Parathyroid adenoma (tissue), 2 donors: ENCODE data around the gene SFTPD.
A peak's percentile ranks its signal among the peaks of the same experiment; 100 is the strongest.

Experiments used
- H2AFZ ChIP-seq: fragments of 300-600 bp; sonication (generic); one replicate; pipeline ENCODE4 v1.7.0; 2017; ENCODE audit warnings: antibody characterized with exemption, mild to moderate bottlenecking
- H3K27ac ChIP-seq: fragments of 300-600 bp; sonication (generic); one replicate; pipeline ENCODE4 v1.7.0; 2017
- H3K27me3 ChIP-seq: fragments of 300-600 bp; sonication (generic); one replicate; pipeline ENCODE4 v1.7.0; 2017; ENCODE audit warnings: low read length; ENCODE audit not compliant: control insufficient read depth, insufficient read depth
- H3K36me3 ChIP-seq: fragments of 300-600 bp; sonication (generic); one replicate; pipeline ENCODE4 v1.7.0; 2017; ENCODE audit warnings: low read length; ENCODE audit not compliant: control insufficient read depth, insufficient read depth
- H3K4me1 ChIP-seq: fragments of 300-600 bp; sonication (generic); one replicate; pipeline ENCODE4 v1.7.0; 2017; ENCODE audit warnings: control low read depth
- H3K4me2 ChIP-seq: fragments of 300-600 bp; sonication (generic); one replicate; pipeline ENCODE4 v1.7.0; 2017; ENCODE audit warnings: low read length
- H3K4me3 ChIP-seq: fragments of 300-600 bp; sonication (generic); one replicate; pipeline ENCODE4 v1.7.0; 2017; ENCODE audit warnings: low read depth, low read length
- H3K79me2 ChIP-seq: fragments of 300-600 bp; sonication (generic); one replicate; pipeline ENCODE4 v1.7.0; 2017; ENCODE audit warnings: control low read depth
- H3K9ac ChIP-seq: fragments of 300-600 bp; sonication (generic); one replicate; pipeline ENCODE4 v1.7.0; 2017; ENCODE audit warnings: mild to moderate bottlenecking
- H3K9me3 ChIP-seq: fragments of 300-600 bp; sonication (generic); one replicate; pipeline ENCODE4 v1.7.0; 2017; ENCODE audit warnings: low read length; ENCODE audit not compliant: control insufficient read depth
- CTCF ChIP-seq: fragments of 300-600 bp; sonication (generic); IDR thresholded peaks from one replicate; pipeline ENCODE4 v1.7.0; 2017; ENCODE audit warnings: antibody characterized with exemption, mild to moderate bottlenecking
- donor health status: primary hyperparathyroidism.

SFTPD gene

GRCh38 chr10:79927111-79927828 lies 21.6 kb downstream of the SFTPD start:
- no peak overlapping the region for H2AFZ ChIP-seq
- H3K4me3 ChIP-seq = no peak overlapping the region
- H3K79me2 ChIP-seq = no peaks in the 10 kb centered on the region
- H3K36me3 ChIP-seq = no peaks in the 10 kb centered on the region
- no peak for TF ChIP-seq CTCF
- H3K9me3 ChIP-seq = no peaks in the 10 kb centered on the region
- H3K4me2 ChIP-seq = no peak overlapping the region
- no peaks in the 10 kb centered on the region for H3K4me1 ChIP-seq
- H3K9ac ChIP-seq = no peak overlapping the region
- no peak overlapping the region for H3K27ac ChIP-seq
- H3K27me3 ChIP-seq = no peaks in the 10 kb centered on the region

GRCh38 chr10:79926037-79926436 lies 22.9 kb downstream of the SFTPD start:
- H3K9me3 ChIP-seq = no peaks in the 10 kb centered on the region
- no peak overlapping the region for H3K4me3 ChIP-seq
- no peaks in the 10 kb centered on the region for H3K36me3 ChIP-seq
- no peaks in the 10 kb centered on the region for H3K79me2 ChIP-seq
- H3K27ac ChIP-seq = no peak overlapping the region
- H3K27me3 ChIP-seq = no peaks in the 10 kb centered on the region
- peak overlapping the region; percentile 7 for H2AFZ ChIP-seq
- no peaks in the 10 kb centered on the region for H3K4me1 ChIP-seq
- H3K4me2 ChIP-seq = no peak overlapping the region
- H3K9ac ChIP-seq = no peak overlapping the region
- no peak for TF ChIP-seq CTCF

- no peak overlapping the region for H3K9ac ChIP-seq
- H3K4me1 ChIP-seq = no peaks in the 10 kb centered on the region
- TF ChIP-seq CTCF = no peak
- no peak overlapping the region for H3K27ac ChIP-seq
- no peaks in the 10 kb centered on the region for H3K79me2 ChIP-seq
- no peaks in the 10 kb centered on the region for H3K36me3 ChIP-seq
- H2AFZ ChIP-seq = peak overlapping the region; percentile 7
- no peak overlapping the region for H3K4me3 ChIP-seq
- no peaks in the 10 kb centered on the region for H3K9me3 ChIP-seq
- H3K27me3 ChIP-seq = no peaks in the 10 kb centered on the region
- no peak overlapping the region for H3K4me2 ChIP-seq
These were observed 23.3 kb downstream of the SFTPD start for GRCh38 chr10:79925614-79926013.

GRCh38 chr10:79923669-79924068 lies 25.2 kb downstream of the SFTPD start:
- Histone ChIP-seq H3K4me1 (no peaks in the 10 kb centered on the region), H3K9ac (no peak overlapping the region), H3K4me2 (no peak overlapping the region)

More at GRCh38 chr10:79923669-79924068, 25.2 kb downstream of the SFTPD start:
- Histone ChIP-seq H3K36me3 (no peaks in the 10 kb centered on the region), H3K4me3 (no peak overlapping the region), H3K27ac (no peak overlapping the region), H3K27me3 (no peaks in the 10 kb centered on the region), H2AFZ (no peak overlapping the region), H3K79me2 (no peaks in the 10 kb centered on the region), H3K9me3 (no peaks in the 10 kb centered on the region)
- no peak for TF ChIP-seq CTCF
